ENCODE measurements around the gene TUBAL3.

Gene TUBAL3

DNA sequence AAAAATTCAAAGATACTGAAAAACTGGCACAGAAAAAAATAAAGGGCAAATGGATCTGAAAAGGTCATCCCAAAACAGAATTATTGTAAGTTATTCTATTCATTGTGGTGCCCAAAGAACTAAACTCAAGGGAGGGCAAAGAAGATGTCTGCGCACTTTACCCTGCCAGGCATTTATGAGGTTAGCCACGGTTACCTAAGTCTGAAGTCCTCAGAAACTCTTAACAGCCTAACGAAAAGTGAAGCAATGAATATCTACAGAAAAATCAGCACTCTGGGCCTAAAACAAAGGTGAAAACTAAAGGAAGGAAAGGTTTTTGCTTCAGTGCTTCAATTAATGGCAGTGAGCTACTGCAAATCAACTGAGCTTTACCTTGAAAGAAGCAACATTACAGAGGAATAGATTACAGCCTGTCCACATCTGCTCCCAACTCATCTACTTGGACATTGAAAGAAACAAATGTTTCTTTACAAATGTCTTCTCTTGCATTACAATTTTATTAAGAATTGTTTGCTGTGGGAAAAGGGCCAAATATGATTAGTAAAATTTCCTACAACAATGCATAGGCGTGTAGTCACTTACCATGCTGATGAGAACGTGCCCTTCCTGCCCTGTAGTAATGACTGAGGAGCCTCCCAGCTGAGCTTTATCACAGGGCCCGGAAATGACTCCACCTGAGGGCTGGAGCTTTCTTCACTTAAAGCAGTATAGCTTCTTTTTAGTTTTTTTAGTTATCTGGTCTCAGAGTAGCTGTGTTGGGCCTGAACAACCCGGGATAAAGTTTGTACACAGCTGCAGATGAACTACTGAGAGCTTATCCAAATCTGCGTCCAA, at the start of gene TUBAL3:
TUBAL3 (minus strand) TSS at position 621 of the 834 bp plus-strand sequence; CDS start at position 585, 36 bp downstream.
- no peak for DNase-seq

- DNase-seq, result no peak
These were observed 49.3 kb upstream of the TUBAL3 start for GRCh38 chr10:5453749-5454489.

DNA sequence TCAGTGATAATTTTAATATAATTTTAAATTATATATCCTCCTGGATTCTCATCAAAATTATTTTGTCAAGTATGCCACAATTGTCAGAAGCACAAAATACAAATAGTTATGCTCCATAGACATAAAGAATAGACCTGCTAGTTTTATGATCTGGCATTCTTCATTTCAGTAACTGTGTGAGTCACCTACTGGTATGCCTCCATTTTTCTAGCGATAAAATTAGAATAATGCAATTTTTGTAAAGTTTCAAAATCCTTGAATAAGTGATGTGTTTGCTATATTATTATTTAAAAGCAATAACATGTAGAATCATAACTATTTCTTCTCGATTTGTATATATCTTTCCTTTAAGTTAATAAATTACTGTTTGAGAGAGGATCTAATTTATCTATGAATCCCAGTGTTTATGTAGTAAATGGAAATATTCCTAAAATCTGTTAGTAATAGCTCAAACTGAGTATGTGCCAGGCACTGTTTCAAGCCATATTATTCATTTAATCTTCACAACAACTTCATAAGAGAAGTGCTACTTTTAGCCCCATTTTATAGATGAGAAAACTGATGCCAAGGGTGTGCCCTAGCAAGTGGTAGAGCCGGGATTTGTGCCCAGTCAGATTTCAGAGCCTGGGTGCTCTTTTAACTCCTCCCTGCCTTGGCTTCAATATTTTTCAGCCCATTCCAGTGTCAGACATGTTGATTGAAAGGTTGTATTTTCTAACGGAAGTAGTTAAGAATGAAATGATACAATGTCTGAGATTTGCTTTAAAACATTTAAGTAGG, 46.2 kb upstream of the TUBAL3 start:
- DNase-seq, result no peak

DNA sequence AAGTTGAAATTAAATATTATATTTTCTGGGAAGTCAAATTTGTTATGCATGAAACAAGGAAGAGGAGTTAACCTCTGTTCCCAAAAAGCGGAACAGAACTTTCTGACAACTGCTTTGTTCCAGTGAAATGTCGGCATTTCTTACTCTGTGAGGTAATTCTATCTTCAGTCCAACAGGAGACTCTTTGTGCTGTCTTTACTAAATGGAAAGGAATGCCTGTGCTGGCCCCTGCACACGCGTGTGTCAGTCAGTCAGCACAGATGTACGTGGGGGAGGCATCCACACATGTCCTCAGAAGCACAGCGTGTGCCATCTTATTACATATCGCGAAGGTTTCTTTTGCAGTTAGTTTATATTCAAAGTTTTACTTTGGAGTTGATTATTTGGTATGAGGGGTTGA, 45.2 kb upstream of the TUBAL3 start:
- DNase-seq, result peak; percentile 57

GRCh38 chr10:5449227-5449626, 44.6 kb upstream of the TUBAL3 start:
- no peak for DNase-seq

- DNase-seq, result no peak
These were observed 43.8 kb upstream of the TUBAL3 start for GRCh38 chr10:5448333-5449001.

DNA sequence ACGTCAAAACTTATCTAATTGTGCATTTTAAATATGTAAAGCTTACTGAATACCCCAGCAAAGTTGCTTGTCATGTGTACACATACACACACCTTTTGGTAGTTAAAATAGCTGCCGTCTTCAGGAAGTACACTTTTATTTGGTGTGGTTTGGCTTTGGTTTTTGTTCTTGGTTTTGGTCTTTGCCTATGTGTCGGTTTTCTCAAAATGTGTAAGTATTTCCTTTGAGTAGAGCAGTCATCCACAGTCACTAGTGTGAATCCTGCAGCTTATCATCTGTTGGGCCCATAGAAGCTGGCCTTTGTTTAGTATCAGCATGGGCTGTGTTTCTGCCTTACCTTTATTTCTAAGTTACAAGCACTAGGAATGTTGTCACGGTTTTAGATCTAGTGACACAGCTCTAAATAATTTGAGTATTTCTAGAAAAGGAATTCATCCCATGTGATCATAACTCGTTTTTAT, 43.0 kb upstream of the TUBAL3 start:
- DNase-seq, result peak; percentile 56

GRCh38 chr10:5447056-5447455, 42.4 kb upstream of the TUBAL3 start:
- DNase-seq, result peak; percentile 29

DNA sequence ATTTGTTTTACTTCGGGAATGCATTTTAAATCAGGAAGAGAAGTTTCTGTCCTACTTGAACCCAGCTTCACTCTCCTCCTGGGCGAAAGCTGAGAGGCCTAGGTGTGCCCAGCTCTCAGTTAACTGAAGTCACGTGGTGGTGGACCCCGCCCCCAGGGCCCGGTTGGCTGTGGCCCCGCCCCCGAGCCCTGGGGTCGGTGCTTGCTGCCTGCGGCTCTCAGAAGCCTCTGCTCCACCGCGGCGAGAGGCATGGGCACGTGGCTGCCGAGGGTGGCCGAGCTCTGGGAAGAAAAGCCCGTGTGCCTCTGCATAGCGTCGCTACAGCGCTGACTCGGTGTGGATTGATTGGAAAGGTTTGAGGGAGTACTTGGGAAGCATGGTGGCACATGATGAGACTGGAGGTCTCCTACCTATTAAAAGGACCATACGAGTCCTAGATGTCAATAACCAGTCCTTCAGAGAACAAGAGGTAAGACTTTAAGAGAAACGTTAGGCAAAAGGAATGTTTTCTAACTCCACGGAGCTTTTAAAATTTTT, 41.8 kb upstream of the TUBAL3 start:
- DNase-seq, result peak; percentile 97

GRCh38 chr10:5445006-5445405, 40.4 kb upstream of the TUBAL3 start:
- DNase-seq, result no peak

DNA sequence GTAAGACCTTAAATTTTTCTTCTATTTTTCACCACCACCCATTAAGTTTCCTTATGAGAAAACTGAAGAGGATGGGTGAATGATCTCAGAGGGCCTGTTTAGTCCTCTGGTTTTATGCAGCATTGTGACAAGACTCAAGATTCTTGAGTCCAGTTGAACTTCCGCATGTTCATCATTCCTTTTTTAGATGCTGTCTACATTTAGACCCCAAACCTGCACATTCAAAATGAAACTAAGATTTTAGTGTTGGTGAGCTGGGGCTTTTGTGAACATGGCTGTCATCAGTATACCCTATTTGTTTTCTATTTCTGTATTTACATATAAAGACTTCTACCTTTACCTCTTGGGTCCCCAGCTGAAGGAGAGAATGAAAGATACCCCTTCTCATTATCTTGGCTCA, 38.8 kb upstream of the TUBAL3 start:
- no peak for DNase-seq

GRCh38 chr10:5442990-5443370, 38.4 kb upstream of the TUBAL3 start:
- peak; percentile 56 for DNase-seq

- DNase-seq, result peak; percentile 75
These were observed 37.7 kb upstream of the TUBAL3 start for GRCh38 chr10:5442065-5442989.

DNA sequence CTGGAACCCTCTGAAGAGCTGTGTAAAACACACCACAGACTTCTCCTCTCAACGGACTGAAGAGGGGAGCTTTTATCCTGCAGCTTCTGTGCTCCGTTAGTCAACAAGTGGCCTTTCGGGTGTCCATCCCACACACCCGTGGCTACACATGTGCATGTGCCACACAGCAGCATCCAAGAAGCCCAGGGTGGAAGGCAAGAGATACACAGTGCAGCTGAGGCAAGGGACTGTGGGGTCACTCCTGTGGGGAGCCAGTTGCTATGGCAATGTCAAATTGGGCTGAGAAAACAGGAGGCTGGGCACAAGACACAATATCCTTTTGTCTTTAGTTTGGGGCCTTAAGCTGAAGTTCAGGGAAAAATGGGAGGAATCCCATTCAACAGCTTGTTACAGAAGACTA, 36.5 kb upstream of the TUBAL3 start:
- DNase-seq, result no peak

GRCh38 chr10:5440206-5440605, 35.6 kb upstream of the TUBAL3 start:
- peak; percentile 62 for DNase-seq

- DNase-seq, result no peak
These were observed 30.7 kb upstream of the TUBAL3 start for GRCh38 chr10:5435328-5435727.

DNA sequence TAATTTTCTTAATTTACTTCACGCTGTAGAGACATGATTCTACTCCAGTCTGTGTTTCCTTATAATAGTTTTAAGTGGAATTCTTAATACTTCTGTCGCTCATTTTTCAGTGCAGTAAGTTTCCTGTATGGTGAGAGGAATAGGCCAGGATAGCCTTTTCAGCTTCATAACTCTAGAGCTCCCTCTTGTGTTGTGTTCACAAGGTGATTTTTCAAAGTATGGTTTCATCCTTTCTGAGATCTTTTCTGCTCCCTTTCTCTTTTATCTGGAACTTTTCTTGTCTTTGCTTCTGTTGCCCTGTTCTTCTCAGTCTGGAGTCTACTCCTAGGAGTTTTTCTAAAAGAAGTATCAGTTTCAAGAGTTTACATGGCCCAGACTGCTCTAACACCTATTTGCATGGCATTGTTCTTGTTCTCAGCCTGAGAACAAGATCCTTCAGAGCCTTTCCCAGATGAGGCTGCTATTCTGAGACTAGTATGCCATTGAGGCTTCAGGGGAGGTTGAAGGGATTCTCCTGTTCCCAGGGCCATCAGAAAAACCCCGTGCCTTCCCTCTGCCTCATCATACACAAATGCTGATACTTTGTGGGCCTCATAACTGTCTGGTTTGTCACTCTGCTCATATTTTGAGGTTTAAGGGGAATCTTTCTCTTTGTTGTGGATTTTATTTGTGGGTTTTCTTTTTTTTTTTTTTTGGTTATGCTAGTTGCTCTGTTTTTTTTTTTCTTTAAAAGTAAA, 29.6 kb upstream of the TUBAL3 start:
- peak; percentile 78 for DNase-seq

GRCh38 chr10:5433182-5433581, 28.6 kb upstream of the TUBAL3 start:
- no peak for DNase-seq

DNA sequence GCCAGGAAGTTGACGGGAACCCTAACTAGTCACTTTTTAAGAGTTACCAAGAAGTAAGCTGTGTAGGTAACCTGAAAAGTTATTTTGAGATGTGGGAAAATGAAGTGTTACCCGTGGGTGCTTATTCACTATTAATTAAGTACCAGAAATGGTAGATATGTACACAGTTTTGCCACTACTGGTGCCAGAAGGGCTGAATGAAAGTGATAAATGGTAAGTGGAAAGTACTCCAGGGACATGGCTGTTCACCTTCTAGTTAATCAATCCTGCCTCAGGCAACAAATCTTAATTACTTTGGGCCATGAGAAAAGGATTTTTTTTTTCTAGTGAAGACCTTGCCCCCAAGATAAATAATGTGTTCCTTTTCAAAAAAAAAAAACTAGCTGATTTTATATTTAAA, 23.5 kb upstream of the TUBAL3 start:
- DNase-seq, result no peak

DNA sequence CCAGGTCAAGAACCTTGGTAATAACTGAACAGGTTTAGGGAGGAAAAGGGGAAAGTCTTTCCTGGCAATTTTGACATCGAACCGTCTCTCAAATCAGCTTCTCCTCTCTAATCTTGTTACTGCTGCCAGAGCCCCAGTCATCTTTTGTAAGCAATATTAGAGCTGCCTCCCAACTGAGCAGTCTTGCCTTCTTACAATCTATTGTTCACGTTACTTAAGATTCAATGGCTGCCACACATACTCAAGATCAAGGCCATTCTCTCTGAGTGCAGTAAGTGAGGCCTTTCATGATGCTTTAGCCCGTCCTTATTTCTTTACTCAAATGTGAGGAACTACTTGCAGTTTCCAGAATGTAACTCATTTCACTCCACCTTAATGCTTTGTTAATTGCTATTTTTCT, 20.1 kb upstream of the TUBAL3 start:
- DNase-seq, result no peak

- DNase-seq, result no peak
These were observed 19.1 kb upstream of the TUBAL3 start for GRCh38 chr10:5423771-5424170.
